Duodenal mucosa (tissue), 2 donors: Measurements from ENCODE around the gene CERCAM.

ENCODE experiments used
- H3K27ac ChIP-seq: one replicate; pipeline ENCODE4 v1.7.0; 2013; ENCODE audit warnings: low read depth, low read length
- H3K27me3 ChIP-seq, 2 donors: one replicate each; pipeline ENCODE4 v1.7.0; 2013; ENCODE audit warnings: low read length in 2 of 2, control low read depth in 1 of 2; ENCODE audit not compliant: insufficient read depth in 2 of 2, control insufficient read depth in 1 of 2
- H3K36me3 ChIP-seq, 2 donors: one replicate each; pipeline ENCODE4 v1.7.0; 2013; ENCODE audit warnings: low read length in 2 of 2, control low read depth in 1 of 2; ENCODE audit not compliant: insufficient read depth in 2 of 2, control insufficient read depth in 1 of 2
- H3K4me1 ChIP-seq, 2 donors: one replicate each; pipeline ENCODE4 v1.7.0; 2013; ENCODE audit warnings: low read length in 2 of 2, control low read depth in 1 of 2; ENCODE audit not compliant: insufficient read depth in 2 of 2, control insufficient read depth in 1 of 2
- H3K4me3 ChIP-seq, 2 donors: one replicate each; pipeline ENCODE4 v1.7.0; 2013; ENCODE audit warnings: low read length in 2 of 2, low read depth in 1 of 2
- H3K9ac ChIP-seq, 2 donors: one replicate each; pipeline ENCODE4 v1.7.0; 2013; ENCODE audit warnings: low read length in 2 of 2, low read depth in 1 of 2
- H3K9me3 ChIP-seq, 2 donors: one replicate each; pipeline ENCODE4 v1.7.0; 2013; ENCODE audit warnings: low read length in 2 of 2, control low read depth in 1 of 2; ENCODE audit not compliant: control insufficient read depth in 1 of 2

CERCAM gene

DNA sequence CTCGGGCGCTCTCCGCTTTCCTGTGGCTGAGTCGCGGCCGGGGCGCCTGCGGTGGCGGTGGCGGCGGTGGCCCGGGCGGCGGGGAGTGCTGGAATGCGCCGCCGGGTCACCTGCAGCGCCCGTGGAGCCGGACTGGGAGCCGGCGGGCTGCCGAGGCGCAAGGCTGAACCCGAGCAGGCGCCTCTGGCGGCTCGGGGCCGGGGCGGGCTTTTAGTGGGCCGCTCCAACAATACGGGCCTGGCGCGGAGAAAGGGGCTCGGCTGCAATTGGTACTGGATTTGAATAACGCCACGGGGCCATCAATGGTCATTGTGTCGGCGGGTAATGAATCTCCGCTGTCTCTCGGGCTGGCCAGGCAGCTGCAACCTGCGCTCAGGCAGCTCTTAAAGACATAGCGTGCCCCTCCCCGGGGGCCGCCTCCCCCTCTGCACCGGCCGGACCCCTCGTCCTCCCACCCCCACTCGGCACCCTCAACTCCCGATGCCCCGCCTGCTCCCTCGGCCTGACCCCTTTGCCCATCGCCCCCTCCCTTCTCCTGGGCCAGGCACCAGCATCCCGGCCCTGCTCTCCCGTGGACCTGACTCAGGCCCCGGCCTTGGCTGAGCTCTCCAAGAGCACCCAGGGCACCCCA, 27.4 kb upstream of the CERCAM start:
- peaks cover 21 to 40% of the 10 kb centered on the region in 2 donors for H3K36me3 ChIP-seq
- peaks cover 9 to 14% of the 10 kb centered on the region in 2 donors for H3K27me3 ChIP-seq
- no peak overlapping the region for H3K4me3 ChIP-seq
- no peak overlapping the region for H3K27ac ChIP-seq
- H3K9me3 ChIP-seq = no peaks in the 10 kb centered on the region
- H3K9ac ChIP-seq = no peak overlapping the region
- peaks cover 0 to 3% of the 10 kb centered on the region in 2 donors for H3K4me1 ChIP-seq

DNA sequence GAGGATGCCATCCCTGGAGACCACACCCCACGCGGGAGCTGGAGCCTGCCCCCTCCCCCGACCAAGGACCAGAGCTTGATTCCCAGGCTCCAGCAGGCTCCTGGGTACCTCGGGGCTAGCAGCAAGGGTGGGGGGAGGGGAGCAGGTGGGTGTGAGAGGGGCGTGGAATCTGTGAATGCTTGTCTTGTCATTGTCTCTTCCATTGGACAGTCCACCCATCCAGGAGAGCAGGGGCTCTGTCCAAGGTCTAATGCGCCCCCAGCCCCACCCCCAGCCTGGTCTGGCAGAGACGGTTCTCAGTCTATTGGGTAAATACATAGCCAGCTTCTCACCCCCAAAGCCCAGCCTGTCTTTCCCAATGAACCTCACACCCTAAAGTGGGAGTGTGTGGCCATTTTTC, 26.7 kb upstream of the CERCAM start:
- peaks cover 9 to 14% of the 10 kb centered on the region in 2 donors for H3K27me3 ChIP-seq
- no peak overlapping the region for H3K4me3 ChIP-seq
- no peak overlapping the region for H3K27ac ChIP-seq
- H3K9me3 ChIP-seq = no peaks in the 10 kb centered on the region
- H3K9ac ChIP-seq = no peak overlapping the region
- H3K36me3 ChIP-seq = peaks cover 14 to 32% of the 10 kb centered on the region in 2 donors
- H3K4me1 ChIP-seq = peaks cover 0 to 3% of the 10 kb centered on the region in 2 donors

DNA sequence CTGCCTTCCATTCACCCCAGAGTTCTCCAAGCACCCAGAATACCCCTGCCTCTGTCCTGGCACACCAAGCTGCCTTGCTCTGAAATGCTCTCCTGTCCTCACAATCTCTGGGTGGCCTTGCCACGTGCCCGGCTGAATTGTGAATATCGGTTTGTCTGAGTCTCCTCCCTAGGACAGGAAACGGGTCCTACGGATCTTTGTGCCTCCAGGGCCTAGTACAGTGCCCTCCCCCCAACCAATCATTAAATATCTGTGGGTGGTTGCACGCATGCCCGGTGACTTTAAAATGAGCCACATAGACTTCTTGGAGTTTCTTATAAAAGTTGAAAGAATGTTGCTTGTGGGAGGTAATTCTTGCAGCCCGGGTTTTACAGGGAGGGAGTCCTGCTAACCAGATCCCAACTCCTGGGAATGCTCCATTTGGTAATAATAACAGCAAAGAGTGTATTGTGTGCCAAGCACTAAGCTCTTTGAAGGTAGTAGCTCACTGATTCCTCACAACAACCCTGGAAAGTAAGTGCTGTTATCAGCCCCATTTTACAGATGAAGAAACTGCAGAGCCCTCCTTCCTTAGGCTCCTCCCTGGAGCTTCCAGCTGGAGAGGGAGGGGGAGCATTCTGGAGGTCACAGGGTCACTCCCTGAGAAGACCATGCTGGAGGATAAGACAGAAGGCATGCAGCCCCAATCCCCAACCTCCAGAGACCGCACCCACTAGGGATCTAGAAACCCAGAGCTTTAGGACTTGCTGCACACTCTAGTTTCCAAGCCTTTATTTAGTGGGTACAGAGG, 26.1 kb upstream of the CERCAM start:
- H3K9ac ChIP-seq = no peak overlapping the region

DNA sequence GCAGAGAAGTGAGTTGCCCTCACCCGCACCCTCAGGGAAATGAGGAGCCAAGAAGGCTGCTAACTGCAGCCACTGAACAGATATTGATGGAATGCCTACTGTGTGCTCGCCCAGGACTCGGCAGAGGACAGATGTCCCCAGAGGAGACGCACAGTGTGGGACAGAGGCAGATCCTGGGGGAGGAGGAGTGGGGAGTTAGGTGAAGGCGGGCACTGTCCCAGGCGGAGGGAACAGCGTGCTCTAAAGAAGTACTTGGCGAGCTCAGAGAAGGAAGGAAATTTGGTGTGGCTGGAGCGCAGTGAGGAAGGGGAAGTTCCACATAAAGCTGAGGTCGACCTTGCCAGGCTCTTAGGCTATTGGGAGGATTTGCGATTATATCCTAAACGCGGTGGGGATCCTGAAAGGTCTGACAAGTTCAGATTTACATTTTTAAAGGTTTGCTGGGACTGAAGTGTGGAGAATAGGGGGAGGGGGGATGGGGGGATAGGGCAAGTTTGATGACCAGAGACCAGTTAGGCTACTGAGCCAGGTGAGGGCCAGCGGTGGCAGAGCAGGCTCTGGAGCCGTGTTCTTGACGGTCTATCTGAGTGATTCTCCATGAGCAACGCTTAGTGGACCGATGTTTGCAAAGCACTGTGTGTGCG, 23.6 kb upstream of the CERCAM start:
- H3K9ac ChIP-seq = no peak overlapping the region
- no peaks in the 10 kb centered on the region for H3K9me3 ChIP-seq
- peaks cover 0 to 3% of the 10 kb centered on the region in 2 donors for H3K36me3 ChIP-seq
- no peak overlapping the region for H3K4me3 ChIP-seq
- H3K27ac ChIP-seq = no peak overlapping the region
- H3K27me3 ChIP-seq = peaks cover 9 to 14% of the 10 kb centered on the region in 2 donors
- H3K4me1 ChIP-seq = peaks cover 0 to 3% of the 10 kb centered on the region in 2 donors

More for the DNA sequence above, 26.1 kb upstream of the CERCAM start:
- no peak overlapping the region for H3K4me3 ChIP-seq
- no peak overlapping the region for H3K27ac ChIP-seq
- H3K27me3 ChIP-seq = peaks cover 9 to 14% of the 10 kb centered on the region in 2 donors
- H3K36me3 ChIP-seq = peaks cover 9 to 26% of the 10 kb centered on the region in 2 donors
- no peaks in the 10 kb centered on the region for H3K9me3 ChIP-seq
- H3K4me1 ChIP-seq = peaks cover 0 to 3% of the 10 kb centered on the region in 2 donors

DNA sequence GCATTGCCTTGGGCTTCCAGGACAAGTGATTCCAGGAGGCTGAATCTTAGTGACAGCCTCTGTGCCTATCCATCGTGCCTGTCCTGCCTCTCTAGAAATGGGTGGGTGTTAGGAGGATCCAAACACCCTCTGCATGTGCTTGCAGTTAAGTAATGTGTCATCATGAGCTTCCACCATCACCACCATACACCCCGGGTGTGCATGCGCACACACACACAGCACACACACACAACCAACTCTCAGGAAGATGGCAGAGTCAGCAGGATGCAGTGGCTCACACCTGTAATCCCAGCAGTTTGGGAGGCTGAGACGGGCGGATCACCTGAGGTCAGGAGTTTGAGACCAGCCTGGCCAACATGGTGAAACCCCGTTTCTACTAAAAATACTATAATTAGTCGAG, 22.8 kb upstream of the CERCAM start:
- peaks cover 0 to 3% of the 10 kb centered on the region in 2 donors for H3K4me1 ChIP-seq
- no peak overlapping the region for H3K27ac ChIP-seq
- H3K27me3 ChIP-seq = peaks cover 9 to 14% of the 10 kb centered on the region in 2 donors
- H3K36me3 ChIP-seq = no peaks in the 10 kb centered on the region
- no peak overlapping the region for H3K9ac ChIP-seq
- H3K4me3 ChIP-seq = no peak overlapping the region
- H3K9me3 ChIP-seq = no peaks in the 10 kb centered on the region

DNA sequence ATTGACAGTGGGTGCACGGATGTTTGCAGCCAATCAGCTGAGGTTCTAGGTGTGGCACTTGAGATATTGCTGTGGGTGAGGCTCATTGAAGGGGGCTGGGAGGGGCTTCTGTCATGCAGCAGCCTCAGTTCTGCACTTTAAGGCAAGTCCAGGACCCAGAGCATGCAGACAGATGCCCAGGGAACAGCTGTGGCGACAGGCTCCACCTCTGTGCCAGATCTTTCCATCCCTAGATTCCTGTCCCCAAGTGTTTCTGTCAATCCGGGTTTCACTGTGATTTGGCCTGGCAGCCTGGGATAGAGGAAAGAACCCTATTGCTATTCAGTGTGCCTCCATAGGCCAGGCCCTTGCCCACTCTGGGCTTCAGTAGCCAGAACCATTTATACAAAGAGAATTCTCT, 20.8 kb upstream of the CERCAM start:
- no peak overlapping the region for H3K27ac ChIP-seq
- no peak overlapping the region for H3K9ac ChIP-seq
- no peaks in the 10 kb centered on the region for H3K9me3 ChIP-seq
- H3K27me3 ChIP-seq = peaks cover 9 to 14% of the 10 kb centered on the region in 2 donors
- no peaks in the 10 kb centered on the region for H3K36me3 ChIP-seq
- H3K4me1 ChIP-seq = peaks cover 0 to 3% of the 10 kb centered on the region in 2 donors
- H3K4me3 ChIP-seq = no peak overlapping the region

DNA sequence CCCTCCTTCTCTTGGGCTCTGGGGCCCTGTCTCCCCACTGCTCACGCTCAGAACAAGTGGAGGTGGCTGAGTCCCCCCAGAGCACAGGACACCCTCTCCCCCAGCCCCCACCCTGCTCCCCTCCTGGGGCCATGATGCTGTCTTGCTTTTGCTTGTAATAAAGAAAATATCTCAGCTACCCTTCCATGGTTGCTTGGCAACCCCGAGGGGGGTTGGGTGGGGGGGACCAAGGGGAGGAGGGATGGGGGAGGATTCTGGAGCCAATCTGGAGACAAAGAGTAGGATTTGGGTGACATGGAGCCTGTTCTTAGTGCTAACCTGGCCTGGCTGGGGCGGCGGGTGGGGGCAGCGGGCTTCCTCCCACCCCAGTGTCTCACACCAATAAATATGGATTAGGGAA, 16.1 kb upstream of the CERCAM start:
- Histone ChIP-seq H3K36me3 (no peaks in the 10 kb centered on the region), H3K9ac (no peak overlapping the region), H3K4me3 (no peak overlapping the region), H3K27me3 (peaks cover 6 to 10% of the 10 kb centered on the region in 2 donors), H3K27ac (no peak overlapping the region), H3K4me1 (no peaks in the 10 kb centered on the region), H3K9me3 (no peaks in the 10 kb centered on the region)

DNA sequence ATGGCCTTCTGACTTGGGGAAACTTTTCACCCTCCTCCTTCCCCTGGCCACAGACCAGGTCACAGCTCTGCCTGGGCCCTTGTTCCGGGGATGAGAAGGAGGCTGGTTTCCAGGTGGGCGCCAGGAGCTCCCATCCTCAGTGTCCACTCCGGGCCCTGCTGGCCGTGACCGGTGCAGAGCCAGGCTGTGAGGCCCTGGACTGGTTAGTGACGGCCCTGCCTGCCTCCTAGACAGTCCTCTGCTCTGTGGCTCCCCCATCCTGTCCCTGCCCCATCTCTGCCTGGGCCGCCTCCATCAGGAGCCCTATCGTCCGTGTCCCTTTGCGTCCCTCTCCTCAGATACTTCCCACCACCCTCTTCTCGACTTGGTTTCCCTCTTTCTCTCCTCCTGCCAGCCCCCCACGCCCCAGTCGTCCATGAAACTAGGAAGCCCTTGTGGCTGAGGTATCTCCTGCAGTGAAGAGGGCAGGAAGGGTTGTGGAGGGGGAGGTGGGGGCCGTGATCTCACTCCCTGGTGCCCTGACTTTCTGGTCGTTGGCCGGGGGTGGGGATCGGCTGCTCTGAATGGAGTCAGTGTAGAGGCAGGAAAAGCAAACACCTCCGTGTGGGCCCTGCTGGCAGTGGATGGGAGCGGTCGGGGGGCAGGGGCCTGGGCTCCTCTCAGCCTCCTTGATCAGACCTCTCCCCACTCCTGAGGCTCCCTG, 15.4 kb upstream of the CERCAM start:
- Histone ChIP-seq H3K4me1 (no peaks in the 10 kb centered on the region), H3K36me3 (no peaks in the 10 kb centered on the region), H3K4me3 (no peak overlapping the region), H3K9me3 (no peaks in the 10 kb centered on the region), H3K27ac (no peak overlapping the region), H3K27me3 (peaks cover 6 to 10% of the 10 kb centered on the region in 2 donors), H3K9ac (no peak overlapping the region)

DNA sequence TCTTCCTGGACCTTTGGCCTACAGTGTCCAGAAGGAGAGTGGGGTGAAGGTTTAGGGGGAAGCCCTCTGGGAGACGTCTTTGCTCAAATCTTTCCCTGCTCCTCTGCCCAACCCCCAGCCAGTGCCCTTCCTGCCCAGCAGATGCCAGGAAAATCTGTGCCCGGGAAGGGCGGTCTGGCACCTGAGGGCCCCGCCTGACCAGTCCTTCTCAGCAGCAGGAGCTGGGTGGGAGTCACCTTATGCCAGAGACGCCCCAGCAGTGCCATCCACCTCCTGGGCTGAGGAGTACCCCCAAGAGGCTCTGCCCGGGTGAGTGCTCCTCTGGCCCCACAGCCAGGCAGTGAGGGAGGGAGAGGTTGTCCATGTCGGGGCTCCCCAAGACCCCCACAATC, 14.9 kb upstream of the CERCAM start:
- no peak overlapping the region for H3K27ac ChIP-seq

More for the DNA sequence above, 14.9 kb upstream of the CERCAM start:
- Histone ChIP-seq H3K4me1 (no peaks in the 10 kb centered on the region), H3K9me3 (no peaks in the 10 kb centered on the region), H3K9ac (no peak overlapping the region), H3K36me3 (no peaks in the 10 kb centered on the region), H3K4me3 (no peak overlapping the region), H3K27me3 (peaks cover 6 to 10% of the 10 kb centered on the region in 2 donors)
